Endometrial microvascular endothelial cells (primary cell): ENCODE data around the gene PTPRC. TPM values are rescaled to one million over a fixed set of nuclear protein-coding genes. Genes with fewer than 3 reads are reported as not detected.

Experiments used
- in situ Hi-C: cut with HindIII; loops from 2 replicates; pipeline ENCODE4 v1.10.0; 2017; ENCODE audit warnings: low sequenced_read_pairs, low pct_unique_long_range_greater_than_20kb; ENCODE audit errors: inconsistent ontology term
- total RNA-seq: library from RNA; depleted of rRNA; stranded (reverse); fragments of >200 nt; gene quantifications from one replicate; pipeline ENCODE4 v1.2.3, GENCODE V29; 2015; ENCODE audit errors: inconsistent ontology term

PTPRC gene
- total RNA-seq, 1 donor from 2014 or later = not detected

- in situ Hi-C loops = no loop called here
Observed at GRCh38 chr1:198620218-198620617, 18.6 kb upstream of the PTPRC start.

GRCh38 chr1:198620951-198621824 is 17.7 kb upstream of the PTPRC start:
- in situ Hi-C loops = no loop called here

GRCh38 chr1:198622001-198622400 is 16.8 kb upstream of the PTPRC start:
- in situ Hi-C loops = no loop called here

GRCh38 chr1:198623752-198624647 is 14.8 kb upstream of the PTPRC start:
- in situ Hi-C loops = no loop called here

GRCh38 chr1:198624648-198624980 is 14.2 kb upstream of the PTPRC start:
- in situ Hi-C loops = no loop called here

- in situ Hi-C loops = no loop called here
Observed at GRCh38 chr1:198627436-198628066, 11.3 kb upstream of the PTPRC start.

GRCh38 chr1:198628067-198628455 is 10.8 kb upstream of the PTPRC start:
- in situ Hi-C loops = no loop called here

- in situ Hi-C loops = no loop called here
Observed at GRCh38 chr1:198629610-198630009, 9.2 kb upstream of the PTPRC start.

GRCh38 chr1:198630863-198631262 is 8.0 kb upstream of the PTPRC start:
- in situ Hi-C loops = no loop called here

GRCh38 chr1:198631292-198631691 is 7.5 kb upstream of the PTPRC start:
- in situ Hi-C loops = no loop called here

- in situ Hi-C loops = no loop called here
Observed at GRCh38 chr1:198632007-198632406, 6.8 kb upstream of the PTPRC start.

- in situ Hi-C loops = no loop called here
Observed at GRCh38 chr1:198633675-198634121, 5.1 kb upstream of the PTPRC start.

- in situ Hi-C loops = no loop called here
Observed at GRCh38 chr1:198635964-198636363, 2.9 kb upstream of the PTPRC start.

- in situ Hi-C loops = no loop called here
Observed at GRCh38 chr1:198636391-198636790, 2.4 kb upstream of the PTPRC start.

GRCh38 chr1:198637157-198637556 is 1.7 kb upstream of the PTPRC start:
- in situ Hi-C loops = no loop called here

GRCh38 chr1:198637916-198638437 is 863 bp upstream of the PTPRC start:
- in situ Hi-C loops = no loop called here

- in situ Hi-C loops = no loop called here
Observed at GRCh38 chr1:198638441-198638840, 399 bp upstream of the PTPRC start.

- in situ Hi-C loops = no loop called here
Observed at GRCh38 chr1:198639671-198640143, 867 bp downstream of the PTPRC start.

- in situ Hi-C loops = no loop called here
Observed at GRCh38 chr1:198640174-198640573, 1.3 kb downstream of the PTPRC start.
